Amygdala (tissue), 56 donors: ENCODE data around the gene SNX18.
A peak's percentile ranks its signal among the peaks of the same experiment; 100 is the strongest.
"Not testable (repeated sequence)": the region's sequence is repeated elsewhere in the genome, so short reads cannot be mapped to it uniquely, and the experiment has no call there.

Source experiments
- DNase-seq, 56 donors: peaks; one replicate each; lab custom pipeline; 2025; lab: John Stamatoyannopoulos, UW

The SNX18 gene

DNA sequence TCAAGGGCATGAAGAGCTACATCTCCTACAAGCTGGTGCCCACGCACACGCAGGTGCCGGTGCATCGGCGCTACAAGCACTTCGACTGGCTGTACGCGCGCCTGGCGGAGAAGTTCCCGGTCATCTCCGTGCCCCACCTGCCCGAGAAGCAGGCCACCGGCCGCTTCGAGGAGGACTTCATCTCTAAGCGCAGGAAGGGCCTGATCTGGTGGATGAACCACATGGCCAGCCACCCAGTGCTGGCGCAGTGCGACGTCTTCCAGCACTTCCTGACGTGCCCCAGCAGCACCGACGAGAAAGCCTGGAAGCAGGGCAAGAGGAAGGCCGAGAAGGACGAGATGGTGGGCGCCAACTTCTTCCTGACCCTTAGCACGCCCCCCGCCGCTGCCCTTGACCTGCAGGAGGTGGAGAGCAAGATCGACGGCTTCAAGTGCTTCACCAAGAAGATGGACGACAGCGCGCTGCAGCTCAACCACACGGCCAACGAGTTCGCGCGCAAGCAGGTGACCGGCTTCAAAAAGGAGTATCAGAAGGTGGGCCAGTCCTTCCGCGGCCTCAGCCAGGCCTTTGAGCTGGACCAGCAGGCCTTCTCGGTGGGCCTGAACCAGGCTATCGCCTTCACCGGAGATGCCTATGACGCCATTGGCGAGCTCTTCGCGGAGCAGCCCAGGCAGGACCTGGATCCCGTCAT is 1.4 kb downstream of the SNX18 start:
- DNase-seq, result no peak

- no peak for DNase-seq
Measured at GRCh38 chr5:54519509-54519876, 1.9 kb downstream of the SNX18 start.

DNA sequence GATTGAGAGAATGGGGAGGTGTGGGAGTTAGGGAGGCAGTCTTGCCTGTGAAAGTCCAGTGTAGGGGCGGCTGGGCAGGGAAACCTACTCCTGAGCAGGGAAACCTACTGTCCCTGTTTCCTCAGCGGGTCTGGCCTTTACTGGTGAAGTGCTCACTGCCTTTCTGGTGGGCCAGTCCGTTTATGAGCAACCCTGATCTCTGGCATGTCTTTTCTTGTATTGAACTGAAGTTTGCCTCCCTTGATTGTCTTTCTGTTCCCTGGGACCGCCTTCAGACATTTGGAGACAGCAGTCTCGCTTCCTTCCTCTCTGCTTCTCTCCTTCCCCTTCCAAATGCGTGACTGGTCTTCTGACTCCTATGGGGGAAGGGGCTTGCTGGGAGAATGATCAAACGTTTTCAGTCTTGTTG is 2.9 kb downstream of the SNX18 start:
- DNase-seq, result peak in 20 of 56 donors; percentile 8 to 63 (median 37)

DNA sequence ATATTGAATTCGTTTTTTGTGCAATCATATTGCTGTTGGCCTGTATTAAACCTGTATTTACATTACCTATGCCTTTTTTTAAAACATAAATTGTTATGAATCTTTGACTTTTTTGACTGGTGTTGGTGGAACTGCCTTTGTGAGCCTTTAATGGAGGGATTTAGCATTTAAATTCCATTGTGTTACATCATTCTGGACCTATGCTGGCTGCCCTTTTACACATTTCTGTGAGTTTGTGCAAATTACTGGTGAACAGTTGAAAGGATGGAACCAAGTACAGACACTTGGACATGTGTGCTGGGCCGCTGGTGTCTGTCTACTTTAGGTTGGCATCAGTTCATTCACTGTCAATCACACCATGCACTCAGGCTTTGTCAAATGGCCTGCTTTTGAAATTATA is 3.4 kb downstream of the SNX18 start:
- no peak for DNase-seq

DNA sequence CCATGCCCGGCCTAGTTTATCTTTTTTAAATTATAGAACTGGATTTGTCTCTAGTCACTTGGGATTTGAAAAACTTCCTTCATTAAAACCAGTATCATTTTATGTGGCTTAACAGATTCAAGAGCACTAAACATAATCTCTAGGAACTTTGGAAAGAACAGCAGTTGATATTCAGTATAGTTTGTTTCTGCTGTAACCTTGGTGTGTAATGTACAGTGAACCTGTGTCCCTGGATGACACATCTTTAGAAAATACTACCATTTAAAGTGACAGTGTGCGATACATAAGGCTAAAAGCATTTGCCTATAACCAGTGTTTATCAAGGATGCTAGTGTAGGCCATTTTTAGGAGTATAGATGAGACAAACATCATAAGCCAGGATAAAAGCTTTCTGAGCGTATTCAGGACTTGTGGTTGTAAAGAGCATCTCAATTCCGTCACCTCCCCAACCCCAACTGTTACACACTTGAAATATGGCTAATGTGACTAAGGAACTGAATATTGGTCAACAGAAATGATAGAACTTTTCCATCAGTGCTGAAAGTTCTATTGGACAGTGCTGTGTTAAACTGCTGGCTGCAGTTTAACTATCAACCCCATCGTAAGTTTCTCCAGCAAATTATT is 4.4 kb downstream of the SNX18 start:
- no peak for DNase-seq

DNA sequence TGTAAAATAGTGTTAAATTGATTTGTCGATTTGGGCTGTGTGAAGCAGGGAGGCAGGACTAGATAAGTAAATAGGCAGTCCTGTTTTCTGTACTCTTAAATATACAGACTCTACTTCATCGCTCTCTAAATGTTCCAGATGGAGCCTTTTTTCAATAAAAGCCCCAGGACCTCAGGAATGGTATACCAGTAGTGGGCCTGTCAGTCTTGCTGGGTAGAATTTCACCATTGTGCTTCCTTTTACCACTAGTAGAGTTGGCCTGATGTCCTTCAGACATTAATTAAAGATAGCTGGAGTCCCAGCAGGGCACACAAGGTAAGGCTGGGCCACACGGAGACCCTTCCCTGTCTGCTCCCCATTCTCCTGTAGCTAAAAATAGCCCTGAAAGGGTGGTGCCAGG is 6.0 kb downstream of the SNX18 start:
- DNase-seq, result no peak

DNA sequence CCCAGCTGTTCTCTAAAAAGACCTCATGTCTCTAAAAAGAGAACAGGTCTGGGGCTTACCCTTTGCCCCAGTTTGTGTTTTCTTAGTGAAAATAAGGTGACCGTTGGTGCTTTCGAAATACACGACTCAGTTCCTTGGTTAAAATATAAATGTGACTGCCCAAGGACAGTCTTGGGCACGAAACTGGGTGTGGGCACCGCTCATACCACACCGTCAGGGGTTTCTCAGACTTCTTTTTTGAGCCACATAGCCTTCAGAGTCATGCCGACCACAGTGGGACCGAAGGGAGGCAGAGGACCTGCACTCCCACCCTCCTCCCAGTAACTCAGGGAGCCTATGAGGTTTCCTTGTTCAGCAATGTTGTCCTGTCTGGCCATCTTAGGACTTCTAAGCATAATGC is 6.5 kb downstream of the SNX18 start:
- no peak for DNase-seq

- peak in 8 of 56 donors; percentile 20 to 28 (median 24) for DNase-seq
Measured at GRCh38 chr5:54524704-54525103, 7.1 kb downstream of the SNX18 start.

- DNase-seq, result no peak
Measured at GRCh38 chr5:54525261-54525660, 7.7 kb downstream of the SNX18 start.

- no peak for DNase-seq
Measured at GRCh38 chr5:54525692-54526091, 8.1 kb downstream of the SNX18 start.

- no peak for DNase-seq
Measured at GRCh38 chr5:54526604-54527288, 9.2 kb downstream of the SNX18 start.

- DNase-seq, result peak in 1 of 56 donors; percentile 30
Measured at GRCh38 chr5:54528633-54529209, 11.2 kb downstream of the SNX18 start.

DNA sequence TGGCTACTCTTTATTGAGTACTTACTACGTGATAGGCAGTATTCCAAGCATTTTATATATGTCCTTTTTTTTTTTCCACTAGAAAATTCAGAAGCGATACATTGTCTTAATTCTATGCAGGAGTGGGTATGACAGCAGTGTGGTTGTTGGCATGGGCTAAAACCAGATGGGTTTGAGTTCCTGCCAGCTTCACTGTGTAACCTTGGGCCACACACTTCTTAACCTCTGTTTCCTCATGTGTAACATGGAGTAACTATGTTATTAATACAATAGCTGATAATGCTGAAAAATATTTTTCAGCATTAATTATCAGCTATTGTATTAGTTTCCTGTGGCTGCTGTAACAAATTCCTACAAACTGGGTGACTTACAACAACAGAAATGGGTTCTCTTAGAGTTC is 12.0 kb downstream of the SNX18 start:
- no peak for DNase-seq

- DNase-seq, result no peak
Measured at GRCh38 chr5:54531546-54531945, 14.0 kb downstream of the SNX18 start.

GRCh38 chr5:54533541-54534190 is 16.1 kb downstream of the SNX18 start:
- peak in 10 of 56 donors; percentile 17 to 64 (median 44) for DNase-seq

DNA sequence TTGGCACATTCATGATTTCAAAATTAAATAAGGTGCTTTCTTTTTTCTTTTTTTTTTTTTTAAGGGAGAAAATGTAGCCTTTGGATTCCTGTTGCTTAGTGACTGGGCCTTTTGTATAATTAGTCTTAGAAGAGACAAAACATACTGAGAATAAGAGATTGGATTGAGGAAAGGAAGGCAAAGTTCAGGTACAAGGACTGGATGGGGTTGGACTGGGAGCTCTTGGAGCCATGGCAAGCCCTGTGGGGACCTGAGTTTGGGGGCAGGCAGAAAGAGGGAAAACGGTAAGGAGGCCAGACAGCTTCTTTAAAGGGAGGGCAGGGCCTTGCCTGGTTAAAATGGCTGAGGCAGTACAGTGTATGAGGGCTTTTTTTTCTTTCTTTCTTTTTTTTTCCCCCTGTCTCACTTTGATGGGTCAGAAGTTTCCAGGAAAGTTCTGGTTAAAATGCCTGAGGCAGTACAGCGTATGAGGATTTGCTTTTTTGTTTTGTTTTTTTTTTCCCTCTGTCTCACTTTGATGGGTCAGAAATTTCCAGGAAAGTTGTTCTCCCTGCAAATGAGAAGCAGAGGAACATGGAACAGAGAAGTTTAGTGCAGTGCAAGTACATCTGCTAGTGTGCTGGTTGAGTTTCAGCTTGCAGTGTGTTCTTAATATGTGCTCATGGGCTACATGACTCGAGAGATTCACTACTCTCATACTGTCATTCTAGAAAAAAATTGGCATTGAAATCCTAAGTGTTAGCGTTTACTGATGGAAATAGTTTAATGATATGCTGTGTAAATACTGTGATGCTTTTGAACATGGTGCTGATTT is 16.8 kb downstream of the SNX18 start:
- peak in 3 of 56 donors; percentile 8 to 22 (median 15) for DNase-seq

DNA sequence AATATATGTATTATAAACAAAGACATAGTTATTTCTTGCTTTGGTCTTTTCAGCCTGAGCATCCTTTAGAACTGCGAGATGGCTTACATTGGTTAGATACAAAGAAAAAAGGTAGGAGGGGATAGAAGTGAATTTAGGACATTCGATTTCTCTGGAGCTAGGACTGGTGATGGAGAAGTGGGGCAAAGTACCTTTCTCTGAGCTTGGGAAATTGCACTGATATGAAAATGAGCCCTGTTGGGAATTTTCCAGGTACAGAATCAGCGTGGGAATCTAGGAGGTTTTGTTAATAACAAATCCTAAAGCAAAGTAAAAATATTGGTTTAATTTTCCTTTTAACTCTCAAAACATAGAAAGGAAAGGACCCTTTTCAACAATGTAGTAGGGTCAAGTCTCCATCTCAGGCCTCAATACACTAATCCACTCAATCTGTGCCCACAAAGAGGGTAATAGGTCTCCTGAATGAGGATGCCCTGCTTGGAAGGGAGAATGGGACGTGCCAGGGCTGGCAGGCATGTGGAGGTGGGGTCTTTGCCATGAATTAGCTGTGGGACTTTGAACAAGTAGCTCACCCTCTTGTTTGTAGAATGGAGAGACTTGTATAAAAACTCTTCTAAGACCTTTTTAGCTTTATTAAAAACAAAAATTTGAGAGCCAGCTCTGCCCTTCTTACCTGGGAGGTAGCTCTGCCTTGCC is 17.7 kb downstream of the SNX18 start:
- no peak for DNase-seq

GRCh38 chr5:54536375-54536774 is 18.8 kb downstream of the SNX18 start:
- DNase-seq, result not testable (repeated sequence)

DNA sequence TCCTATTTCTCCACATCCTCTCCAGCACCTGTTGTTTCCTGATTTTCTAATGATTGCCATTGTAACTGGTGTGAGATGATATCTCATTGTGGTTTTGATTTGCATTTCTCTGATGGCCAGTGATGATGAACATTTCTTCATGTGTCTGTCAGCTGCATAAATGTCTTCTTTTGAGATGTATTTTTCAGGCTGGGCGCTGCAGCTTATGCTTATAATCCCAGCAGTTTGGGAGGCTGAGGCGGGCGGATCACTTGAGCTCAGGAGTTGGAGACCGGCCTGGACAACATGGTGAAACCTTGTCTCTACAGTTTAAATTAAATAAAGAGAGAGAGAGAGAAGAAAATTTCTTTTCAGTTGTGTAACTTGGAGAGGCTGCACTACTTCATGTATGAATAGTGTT is 19.3 kb downstream of the SNX18 start:
- DNase-seq, result not testable (repeated sequence)
